H9 (cell line): ENCODE measurements around the gene PAAF1. TPM values are rescaled to one million over a fixed set of nuclear protein-coding genes. Genes with fewer than 3 reads are reported as not detected.

Experiments used
- DNase-seq: peaks from one replicate; pipeline ENCODE4 v3.0.0-alpha.2; 2017
- H2AFZ ChIP-seq: one replicate; pipeline ENCODE4 v1.6.1; 2013; ENCODE audit warnings: mild to moderate bottlenecking, low read length, control low read depth, moderate library complexity
- H2AK5ac ChIP-seq: 2 replicates; pipeline ENCODE4 v1.6.1; 2013; ENCODE audit warnings: low read length, control low read depth, mixed read lengths; ENCODE audit not compliant: insufficient read length
- H2BK120ac ChIP-seq: one replicate; pipeline ENCODE4 v1.6.1; 2013; ENCODE audit warnings: low read depth, mild to moderate bottlenecking, low read length, control low read depth, inconsistent platforms; ENCODE audit not compliant: poor library complexity, severe bottlenecking
- H2BK12ac ChIP-seq: 2 replicates; pipeline ENCODE4 v1.6.1; 2013; ENCODE audit warnings: low read length, control low read depth, mixed read lengths, low read depth; ENCODE audit not compliant: insufficient read length
- H2BK15ac ChIP-seq: 2 replicates; pipeline ENCODE4 v1.6.1; 2013; ENCODE audit warnings: low read depth, low read length, control low read depth
- H2BK20ac ChIP-seq: one replicate; pipeline ENCODE4 v1.6.1; 2013; ENCODE audit warnings: low read depth, mild to moderate bottlenecking, low read length, control low read depth, inconsistent platforms; ENCODE audit not compliant: poor library complexity, severe bottlenecking
- H2BK5ac ChIP-seq: 2 replicates; pipeline ENCODE4 v1.6.1; 2013; ENCODE audit warnings: low read length, control low read depth, mixed read lengths; ENCODE audit not compliant: insufficient read length
- H3K14ac ChIP-seq: 2 replicates; pipeline ENCODE4 v1.6.1; 2013; ENCODE audit warnings: low read length, control low read depth; ENCODE audit not compliant: insufficient read depth
- H3K18ac ChIP-seq: 2 replicates; pipeline ENCODE4 v1.6.1; 2013; ENCODE audit warnings: low read depth, mild to moderate bottlenecking, mixed read lengths, low read length, control low read depth; ENCODE audit not compliant: insufficient read length
- H3K23ac ChIP-seq: 2 replicates; pipeline ENCODE4 v1.6.1; 2013; ENCODE audit warnings: low read length, control low read depth, mixed read lengths, low read depth; ENCODE audit not compliant: insufficient read length
- H3K23me2 ChIP-seq: 2 replicates; pipeline ENCODE4 v1.6.1; 2013; ENCODE audit warnings: low read depth, mild to moderate bottlenecking, mixed read lengths, low read length, control low read depth; ENCODE audit not compliant: insufficient read length, poor library complexity, severe bottlenecking
- H3K27ac ChIP-seq: 2 replicates; pipeline ENCODE4 v1.5.1; 2013; ENCODE audit warnings: low read length, control low read depth, mixed read lengths, low read depth; ENCODE audit not compliant: insufficient read length
- H3K27me3 ChIP-seq: 2 replicates; pipeline ENCODE4 v1.6.1; 2013; ENCODE audit warnings: low read length, control low read depth, inconsistent platforms; ENCODE audit not compliant: insufficient read depth
- H3K4ac ChIP-seq: 2 replicates; pipeline ENCODE4 v1.6.1; 2013; ENCODE audit warnings: low read depth, mild to moderate bottlenecking, control low read depth, inconsistent platforms, low read length, moderate library complexity
- H3K4me1 ChIP-seq: 2 replicates; pipeline ENCODE4 v1.6.1; 2013; ENCODE audit warnings: low read length, control low read depth, inconsistent platforms; ENCODE audit not compliant: insufficient read depth
- H3K4me2 ChIP-seq: 2 replicates; pipeline ENCODE4 v1.6.1; 2013; ENCODE audit warnings: low read length, control low read depth, mixed read lengths; ENCODE audit not compliant: insufficient read length, insufficient read depth
- H3K56ac ChIP-seq: 2 replicates; pipeline ENCODE4 v1.6.1; 2013; ENCODE audit warnings: low read depth, mild to moderate bottlenecking, mixed read lengths, low read length, control low read depth; ENCODE audit not compliant: insufficient read length
- H3K79me1 ChIP-seq: 2 replicates; pipeline ENCODE4 v1.6.1; 2013; ENCODE audit warnings: low read depth, mild to moderate bottlenecking, moderate library complexity, low read length, control low read depth, inconsistent platforms; ENCODE audit not compliant: insufficient read depth, poor library complexity, severe bottlenecking
- H3K79me2 ChIP-seq: 2 replicates; pipeline ENCODE4 v1.6.1; 2013; ENCODE audit warnings: low read length, control low read depth, inconsistent platforms; ENCODE audit not compliant: insufficient read depth
- H3K9ac ChIP-seq: 2 replicates; pipeline ENCODE4 v1.6.1; 2013; ENCODE audit warnings: low read length, control low read depth, mixed read lengths; ENCODE audit not compliant: insufficient read length; ENCODE audit errors: extremely low read depth
- H3K9me3 ChIP-seq: one replicate; pipeline ENCODE4 v1.6.1; 2013; ENCODE audit warnings: low read depth, low read length, inconsistent platforms; ENCODE audit not compliant: control insufficient read depth
- H3T11ph ChIP-seq: one replicate; pipeline ENCODE4 v1.6.1; 2013; ENCODE audit warnings: mild to moderate bottlenecking, low read length, control low read depth, inconsistent platforms
- H4K20me1 ChIP-seq: one replicate; pipeline ENCODE4 v1.6.1; 2013; ENCODE audit not compliant: control insufficient read depth, insufficient read length, insufficient read depth
- H4K5ac ChIP-seq: 2 replicates; pipeline ENCODE4 v1.6.1; 2013; ENCODE audit warnings: low read depth, mild to moderate bottlenecking, mixed read lengths, low read length, control low read depth; ENCODE audit not compliant: insufficient read length
- H4K8ac ChIP-seq: replicated peaks from 2 replicates; pipeline ENCODE4 v1.6.1; 2013; ENCODE audit warnings: low read length, control low read depth, mixed read lengths, low read depth; ENCODE audit not compliant: insufficient read length
- H4K91ac ChIP-seq: 2 replicates; pipeline ENCODE4 v1.6.1; 2013; ENCODE audit warnings: low read depth, mild to moderate bottlenecking, moderate library complexity, mixed read lengths, low read length, control low read depth; ENCODE audit not compliant: insufficient read length
- H3K27ac Mint-ChIP-seq, 3 experiments: 2 replicates in 2 of 3; 3 replicates in 1 of 3; pipeline ENCODE4 v1.8.0; 2020 to 2021; ENCODE audit warnings: mixed read lengths in 3 of 3, mild to moderate bottlenecking in 1 of 3, moderate library complexity in 1 of 3
- H3K27me3 Mint-ChIP-seq: 2 replicates; pipeline ENCODE4 v1.8.0; 2021; ENCODE audit warnings: low read depth, mild to moderate bottlenecking, moderate library complexity, mixed read lengths
- H3K36me3 Mint-ChIP-seq, 3 experiments: 2 replicates in 2 of 3; 3 replicates in 1 of 3; pipeline ENCODE4 v1.8.0; 2020 to 2021; ENCODE audit warnings: low read depth in 3 of 3, mixed read lengths in 3 of 3; ENCODE audit not compliant: insufficient read depth in 1 of 3
- H3K4me1 Mint-ChIP-seq, 2 experiments: 2 replicates each; pipeline ENCODE4 v1.8.0; 2020; ENCODE audit warnings: mixed read lengths in 2 of 2
- H3K4me3 Mint-ChIP-seq, 2 experiments: 2 replicates in 1 of 2; 3 replicates in 1 of 2; pipeline ENCODE4 v1.8.0; 2020 to 2021; ENCODE audit warnings: mild to moderate bottlenecking in 2 of 2, mixed read lengths in 2 of 2, moderate library complexity in 1 of 2
- H3K9me3 Mint-ChIP-seq, 2 experiments: 2 replicates in 1 of 2; 3 replicates in 1 of 2; pipeline ENCODE4 v1.8.0; 2020; ENCODE audit warnings: mild to moderate bottlenecking in 2 of 2, mixed read lengths in 2 of 2, moderate library complexity in 1 of 2
- CTCF ChIP-seq: fragments of 200-600 bp; sonication (generic); conservative IDR thresholded peaks from 3 replicates; pipeline ENCODE4 v1.8.0; 2021; ENCODE audit warnings: antibody characterized with exemption, mild to moderate bottlenecking
- WGBS: extraction: QIAGEN DNeasy Blood & Tissue Kit; methylation state at CpG from one replicate; pipeline ENCODE4 v1.1.7; 2013; ENCODE audit warnings: missing lambda C conversion rate, low lambda C conversion rate, mixed read lengths; ENCODE audit not compliant: insufficient read length; ENCODE audit errors: extremely low coverage; 5-methylcytosine and 5-hydroxymethylcytosine counted together
- total RNA-seq: library from RNA; stranded (reverse); gene quantifications from 2 replicates; pipeline ENCODE4 v1.2.1, GENCODE V29; 2021

PAAF1 gene
- total RNA-seq, 1 experiment from 2014 or later: 24.3 TPM

GRCh38 chr11:73859671-73860070 is 17.1 kb upstream of the PAAF1 start:
- H4K20me1 ChIP-seq: no peaks in the 10 kb centered on the region
- no peak overlapping the region for H3K18ac ChIP-seq
- H4K8ac ChIP-seq: no peak overlapping the region
- DNase-seq: no peak
- 0 out of 2 replicates have a peak, but pooled peaks cover 3% of the 10 kb centered on the region for H3K4me1 ChIP-seq
- no peak overlapping the region for H2BK12ac ChIP-seq
- no peak overlapping the region for H3T11ph ChIP-seq
- no peak overlapping the region for H2BK20ac ChIP-seq
- H3K4me1 Mint-ChIP-seq: peaks cover 2 to 13% of the 10 kb centered on the region in 2 experiments
- H3K27ac Mint-ChIP-seq: no peak overlapping the region
- H3K23me2 ChIP-seq: no peaks in the 10 kb centered on the region
- no peak overlapping the region for H4K91ac ChIP-seq
- no peak overlapping the region for H3K9ac ChIP-seq
- no peak overlapping the region for H2BK15ac ChIP-seq
- WGBS: no CpG with 5 or more reads among the region's 2 CpGs
- no peak overlapping the region for H2AFZ ChIP-seq
- H3K4ac ChIP-seq: no peak overlapping the region
- no peak overlapping the region for H3K23ac ChIP-seq
- no peak overlapping the region for H3K27ac ChIP-seq
- H2AK5ac ChIP-seq: no peak overlapping the region
- H3K79me1 ChIP-seq: no peaks in the 10 kb centered on the region
- peaks cover 5 to 10% (median 5%) of the 10 kb centered on the region in 3 experiments for H3K36me3 Mint-ChIP-seq
- H4K5ac ChIP-seq: no peak overlapping the region
- no peaks in the 10 kb centered on the region for H3K79me2 ChIP-seq
- H2BK120ac ChIP-seq: no peak overlapping the region
- H3K27me3 ChIP-seq: no peaks in the 10 kb centered on the region
- H3K14ac ChIP-seq: no peak overlapping the region
- no peak for TF ChIP-seq CTCF
- H3K56ac ChIP-seq: no peak overlapping the region
- no peaks in the 10 kb centered on the region for H3K27me3 Mint-ChIP-seq
- H3K9me3 Mint-ChIP-seq: no peaks in the 10 kb centered on the region
- H3K4me2 ChIP-seq: no peak overlapping the region
- no peak overlapping the region for H2BK5ac ChIP-seq
- H3K9me3 ChIP-seq: no peaks in the 10 kb centered on the region
- no peak overlapping the region for H3K4me3 Mint-ChIP-seq
